ENCODE measurements around the gene ZNF774. TPM values are rescaled to one million over a fixed set of nuclear protein-coding genes. Genes with fewer than 3 reads are reported as not detected.
A peak's percentile ranks its signal among the peaks of the same experiment; 100 is the strongest.

Gene ZNF774
- total RNA-seq, 6 experiments from 2014 or later, result 1.3 to 2.3 (median 2.1) TPM

GRCh38 chr15:90358124-90359033 is 6.3 kb downstream of the ZNF774 start:
- peaks cover 9% of the 10 kb centered on the region; the same call in 1 of the 2 replicates for H3K36me3 Mint-ChIP-seq (ENCODE audit: low read depth)
- H3K27me3 Mint-ChIP-seq (ENCODE audit: insufficient read depth), result no peaks in the 10 kb centered on the region; the same call in 1 of the 2 replicates
- no peaks in the 10 kb centered on the region for H3K9me3 Mint-ChIP-seq
- H3K4me1 Mint-ChIP-seq (ENCODE audit: low read depth), result peaks cover 37% of the 10 kb centered on the region
- no peak for TF ChIP-seq CTCF (IDR thresholded peaks at IDR 0.05)
- no peak overlapping the region for H3K4me3 Mint-ChIP-seq
- no peak overlapping the region for H3K27ac Mint-ChIP-seq
- DNase-seq, result no peak

GRCh38 chr15:90360746-90361145 is 8.7 kb downstream of the ZNF774 start:
- Mint-ChIP-seq H3K4me3 (no peak overlapping the region), H3K4me1 (ENCODE audit: low read depth) (peaks cover 51% of the 10 kb centered on the region), H3K36me3 (ENCODE audit: low read depth) (peaks cover 9% of the 10 kb centered on the region; the same call in 1 of the 2 replicates), H3K27ac (peak overlapping the region; percentile 38; the same call in 1 of the 2 replicates), H3K27me3 (ENCODE audit: insufficient read depth) (no peaks in the 10 kb centered on the region; the same call in 1 of the 2 replicates), H3K9me3 (no peaks in the 10 kb centered on the region)
- no peak for DNase-seq
- no peak for TF ChIP-seq CTCF (IDR thresholded peaks at IDR 0.05)

GRCh38 chr15:90362936-90363212 is 10.8 kb downstream of the ZNF774 start:
- peaks cover 9% of the 10 kb centered on the region; the same call in 1 of the 2 replicates for H3K36me3 Mint-ChIP-seq (ENCODE audit: low read depth)
- H3K27me3 Mint-ChIP-seq (ENCODE audit: insufficient read depth), result no peaks in the 10 kb centered on the region; the same call in none of the 2 replicates
- peak overlapping the region; percentile 98 for H3K27ac Mint-ChIP-seq
- peak; percentile 87 for DNase-seq
- no peaks in the 10 kb centered on the region for H3K9me3 Mint-ChIP-seq
- peaks cover 61% of the 10 kb centered on the region for H3K4me1 Mint-ChIP-seq (ENCODE audit: low read depth)
- no peak for TF ChIP-seq CTCF (IDR thresholded peaks at IDR 0.05)
- H3K4me3 Mint-ChIP-seq, result peak overlapping the region; percentile 82

- Mint-ChIP-seq H3K36me3 (ENCODE audit: low read depth) (peaks cover 9% of the 10 kb centered on the region; the same call in 1 of the 2 replicates), H3K27me3 (ENCODE audit: insufficient read depth) (no peaks in the 10 kb centered on the region; the same call in none of the 2 replicates), H3K27ac (peak overlapping the region; percentile 79), H3K4me1 (ENCODE audit: low read depth) (peaks cover 56% of the 10 kb centered on the region), H3K9me3 (no peaks in the 10 kb centered on the region), H3K4me3 (peak overlapping the region; percentile 28)
- peak; percentile 41 for DNase-seq
- TF ChIP-seq CTCF (IDR thresholded peaks at IDR 0.05), result no peak
These were observed 12.2 kb downstream of the ZNF774 start for GRCh38 chr15:90364251-90364650.

GRCh38 chr15:90365414-90366055 is 13.5 kb downstream of the ZNF774 start:
- TF ChIP-seq CTCF (IDR thresholded peaks at IDR 0.05), result no peak
- Mint-ChIP-seq H3K9me3 (no peaks in the 10 kb centered on the region), H3K27ac (no peak overlapping the region), H3K36me3 (ENCODE audit: low read depth) (peaks cover 2% of the 10 kb centered on the region; the same call in 1 of the 2 replicates), H3K4me1 (ENCODE audit: low read depth) (peaks cover 56% of the 10 kb centered on the region), H3K27me3 (ENCODE audit: insufficient read depth) (no peaks in the 10 kb centered on the region; the same call in none of the 2 replicates), H3K4me3 (no peak overlapping the region)
- DNase-seq, result no peak
